ENCODE data around the gene FKBP1B. TPM values are rescaled to one million over a fixed set of nuclear protein-coding genes. Genes with fewer than 3 reads are reported as not detected.
A peak's percentile ranks its signal among the peaks of the same experiment; 100 is the strongest.

The FKBP1B gene
- total RNA-seq, 1 experiment from 2014 or later: 58.6 TPM

DNA sequence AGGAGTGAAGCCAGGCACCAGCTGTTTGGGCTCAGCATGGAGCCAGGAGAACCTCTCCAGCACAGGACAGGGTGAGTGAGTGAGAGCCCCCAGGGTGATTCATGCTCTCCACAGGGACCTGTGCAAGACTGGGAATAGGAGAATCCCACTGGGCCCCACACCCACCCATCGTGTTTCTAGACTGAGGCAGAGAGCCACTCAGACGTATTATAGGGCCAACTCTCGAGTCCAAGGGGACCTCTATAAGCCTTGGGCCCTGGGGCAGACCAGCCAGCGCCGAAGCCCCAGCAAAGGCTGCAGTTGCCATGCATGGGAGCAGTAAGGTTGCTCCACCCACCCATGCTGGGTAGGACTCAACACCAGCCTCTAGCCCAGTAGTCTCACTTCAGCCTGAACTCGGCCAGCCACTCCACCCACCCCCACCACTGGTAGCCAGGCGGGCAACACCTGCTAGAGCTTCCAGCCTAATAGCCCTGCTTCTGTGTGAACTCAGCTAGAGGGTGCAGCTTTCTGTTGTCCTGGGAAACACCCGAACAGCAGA, 54.6 kb downstream of the FKBP1B start:
- ATAC-seq: peak; percentile 22
- H3K36me3 Mint-ChIP-seq: peaks cover 9% of the 10 kb centered on the region
- peaks cover 18% of the 10 kb centered on the region for H3K27me3 Mint-ChIP-seq (ENCODE audit: low read depth)
- no peak overlapping the region for H3K4me3 Mint-ChIP-seq
- no peak for DNase-seq (ENCODE audit: low spot score)
- H3K9me3 Mint-ChIP-seq: peaks cover 34% of the 10 kb centered on the region
- TF ChIP-seq GRHL2 (CRISPR knock-in tag; IDR thresholded peaks at IDR 0.05; ENCODE audit: insufficient replicate concordance, severe bottlenecking): no peak
- TF ChIP-seq ZNF317 (CRISPR knock-in tag; IDR thresholded peaks at IDR 0.05; ENCODE audit: borderline replicate concordance, low read depth): no peak
- TF ChIP-seq, protein P1, sequence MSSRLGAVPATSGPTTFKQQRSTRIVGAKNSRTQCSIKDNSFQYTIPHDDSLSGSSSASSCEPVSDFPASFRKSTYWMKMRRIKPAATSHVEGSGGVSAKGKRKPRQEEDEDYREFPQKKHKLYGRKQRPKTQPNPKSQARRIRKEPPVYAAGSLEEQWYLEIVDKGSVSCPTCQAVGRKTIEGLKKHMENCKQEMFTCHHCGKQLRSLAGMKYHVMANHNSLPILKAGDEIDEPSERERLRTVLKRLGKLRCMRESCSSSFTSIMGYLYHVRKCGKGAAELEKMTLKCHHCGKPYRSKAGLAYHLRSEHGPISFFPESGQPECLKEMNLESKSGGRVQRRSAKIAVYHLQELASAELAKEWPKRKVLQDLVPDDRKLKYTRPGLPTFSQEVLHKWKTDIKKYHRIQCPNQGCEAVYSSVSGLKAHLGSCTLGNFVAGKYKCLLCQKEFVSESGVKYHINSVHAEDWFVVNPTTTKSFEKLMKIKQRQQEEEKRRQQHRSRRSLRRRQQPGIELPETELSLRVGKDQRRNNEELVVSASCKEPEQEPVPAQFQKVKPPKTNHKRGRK (CRISPR knock-in tag; IDR thresholded peaks at IDR 0.05; ENCODE audit: borderline replicate concordance): no peak
- TF ChIP-seq RORB (CRISPR knock-in tag; IDR thresholded peaks at IDR 0.05): no peak
- no peak for TF ChIP-seq ETV6 (CRISPR knock-in tag; IDR thresholded peaks at IDR 0.05)
- no peak for TF ChIP-seq OVOL2 (CRISPR knock-in tag; IDR thresholded peaks at IDR 0.05; ENCODE audit: borderline replicate concordance)
- TF ChIP-seq, protein P2, sequence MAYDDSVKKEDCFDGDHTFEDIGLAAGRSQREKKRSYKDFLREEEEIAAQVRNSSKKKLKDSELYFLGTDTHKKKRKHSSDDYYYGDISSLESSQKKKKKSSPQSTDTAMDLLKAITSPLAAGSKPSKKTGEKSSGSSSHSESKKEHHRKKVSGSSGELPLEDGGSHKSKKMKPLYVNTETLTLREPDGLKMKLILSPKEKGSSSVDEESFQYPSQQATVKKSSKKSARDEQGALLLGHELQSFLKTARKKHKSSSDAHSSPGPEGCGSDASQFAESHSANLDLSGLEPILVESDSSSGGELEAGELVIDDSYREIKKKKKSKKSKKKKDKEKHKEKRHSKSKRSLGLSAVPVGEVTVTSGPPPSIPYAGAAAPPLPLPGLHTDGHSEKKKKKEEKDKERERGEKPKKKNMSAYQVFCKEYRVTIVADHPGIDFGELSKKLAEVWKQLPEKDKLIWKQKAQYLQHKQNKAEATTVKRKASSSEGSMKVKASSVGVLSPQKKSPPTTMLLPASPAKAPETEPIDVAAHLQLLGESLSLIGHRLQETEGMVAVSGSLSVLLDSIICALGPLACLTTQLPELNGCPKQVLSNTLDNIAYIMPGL (CRISPR knock-in tag; IDR thresholded peaks at IDR 0.05): no peak
- no peak for TF ChIP-seq SMAD3 (CRISPR knock-in tag; IDR thresholded peaks at IDR 0.05; ENCODE audit: borderline replicate concordance)
- no peak for TF ChIP-seq TEAD4 (CRISPR knock-in tag; IDR thresholded peaks at IDR 0.05)
- no peak for TF ChIP-seq ESRRA (CRISPR knock-in tag; IDR thresholded peaks at IDR 0.05; ENCODE audit: borderline replicate concordance)
- ChIA-PET CTCF (interaction anchor here (0.9 to 1.1 kb wide), 2 partner anchors 20 to 60 kb away, joined by 3 read pairs; no protein-coding TSS in a partner anchor), POLR2A (no interaction called here)
- H3K4me1 Mint-ChIP-seq: 0 out of 2 replicates have a peak, but pooled peaks cover 4% of the 10 kb centered on the region
- no peak overlapping the region for H3K27ac Mint-ChIP-seq

DNA sequence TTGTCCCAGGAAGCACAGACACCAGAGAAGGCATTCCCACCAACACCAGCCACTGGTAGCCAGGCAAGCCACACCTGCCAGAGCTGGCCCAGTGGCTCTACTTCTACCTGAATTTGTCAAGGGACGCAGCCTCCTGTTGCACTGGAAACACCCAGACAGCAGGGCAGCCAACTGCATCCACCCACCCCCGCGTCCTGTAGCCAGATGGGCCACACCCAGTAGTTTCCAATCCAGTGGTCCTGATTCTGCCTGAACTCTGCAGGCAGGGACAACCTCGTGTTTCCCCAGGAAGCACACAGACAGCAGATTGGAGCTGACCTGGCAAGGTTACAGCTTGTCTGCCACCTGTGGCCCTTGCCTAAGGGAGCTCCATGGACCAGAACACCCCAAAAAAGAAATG, 55.4 kb downstream of the FKBP1B start:
- Mint-ChIP-seq H3K9me3 (peaks cover 42% of the 10 kb centered on the region), H3K4me1 (0 out of 2 replicates have a peak, but pooled peaks cover 4% of the 10 kb centered on the region), H3K27me3 (ENCODE audit: low read depth) (peaks cover 18% of the 10 kb centered on the region), H3K36me3 (peaks cover 9% of the 10 kb centered on the region), H3K4me3 (no peak overlapping the region), H3K27ac (no peak overlapping the region)
- no peak for ATAC-seq
- no peak for TF ChIP-seq CREM (CRISPR knock-in tag; IDR thresholded peaks at IDR 0.05)
- TF ChIP-seq, protein P3, sequence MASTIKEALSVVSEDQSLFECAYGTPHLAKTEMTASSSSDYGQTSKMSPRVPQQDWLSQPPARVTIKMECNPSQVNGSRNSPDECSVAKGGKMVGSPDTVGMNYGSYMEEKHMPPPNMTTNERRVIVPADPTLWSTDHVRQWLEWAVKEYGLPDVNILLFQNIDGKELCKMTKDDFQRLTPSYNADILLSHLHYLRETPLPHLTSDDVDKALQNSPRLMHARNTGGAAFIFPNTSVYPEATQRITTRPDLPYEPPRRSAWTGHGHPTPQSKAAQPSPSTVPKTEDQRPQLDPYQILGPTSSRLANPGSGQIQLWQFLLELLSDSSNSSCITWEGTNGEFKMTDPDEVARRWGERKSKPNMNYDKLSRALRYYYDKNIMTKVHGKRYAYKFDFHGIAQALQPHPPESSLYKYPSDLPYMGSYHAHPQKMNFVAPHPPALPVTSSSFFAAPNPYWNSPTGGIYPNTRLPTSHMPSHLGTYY (CRISPR knock-in tag; IDR thresholded peaks at IDR 0.05): no peak
- TF ChIP-seq RORB (CRISPR knock-in tag; IDR thresholded peaks at IDR 0.05): no peak
- no peak for TF ChIP-seq SP1 (CRISPR knock-in tag; conservative IDR thresholded peaks at IDR 0.05)
- TF ChIP-seq TCF7 (CRISPR knock-in tag; IDR thresholded peaks at IDR 0.05; ENCODE audit: low read depth): no peak
- no peak for DNase-seq (ENCODE audit: low spot score)
- CTCF ChIA-PET: interaction anchor here (0.9 kb wide), 1 partner anchor 21 kb away, joined by 3 read pairs; no protein-coding TSS in a partner anchor
- POLR2A ChIA-PET: no interaction called here

DNA sequence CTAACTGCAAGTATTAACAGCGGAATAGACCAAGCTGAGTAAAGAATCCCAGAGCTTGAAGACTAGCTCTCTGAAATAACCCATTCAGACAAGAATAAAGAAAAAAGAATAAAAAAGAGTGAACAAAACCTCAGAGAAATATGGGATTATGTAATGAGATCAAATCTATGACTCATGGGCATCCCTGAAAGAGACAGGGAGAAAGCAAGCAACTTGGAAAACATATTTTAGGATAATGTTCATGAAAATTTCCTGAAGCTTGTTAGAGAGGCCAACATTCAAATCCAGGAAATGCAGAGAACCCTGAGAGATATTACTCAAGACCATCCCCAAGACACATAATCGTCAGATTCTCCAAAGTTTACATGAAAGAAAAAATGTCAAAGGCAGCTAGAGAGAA, 56.3 kb downstream of the FKBP1B start:
- peaks cover 40% of the 10 kb centered on the region for H3K9me3 Mint-ChIP-seq
- H3K4me1 Mint-ChIP-seq: 0 out of 2 replicates have a peak, but pooled peaks cover 4% of the 10 kb centered on the region
- ATAC-seq (no peak), DNase-seq (ENCODE audit: low spot score) (no peak)
- peaks cover 9% of the 10 kb centered on the region for H3K36me3 Mint-ChIP-seq
- H3K27ac Mint-ChIP-seq: no peak overlapping the region
- no peak overlapping the region for H3K4me3 Mint-ChIP-seq
- ChIA-PET POLR2A (interaction anchor here (1.3 kb wide), 1 partner anchor 22 kb away, joined by 8 read pairs; the partner anchor contains the start of gene TP53I3), CTCF (interaction anchor here (1.6 kb wide), 1 partner anchor 22 kb away, joined by 8 read pairs; no protein-coding TSS in a partner anchor)
- peaks cover 18% of the 10 kb centered on the region for H3K27me3 Mint-ChIP-seq (ENCODE audit: low read depth)
- TF ChIP-seq, protein P4, sequence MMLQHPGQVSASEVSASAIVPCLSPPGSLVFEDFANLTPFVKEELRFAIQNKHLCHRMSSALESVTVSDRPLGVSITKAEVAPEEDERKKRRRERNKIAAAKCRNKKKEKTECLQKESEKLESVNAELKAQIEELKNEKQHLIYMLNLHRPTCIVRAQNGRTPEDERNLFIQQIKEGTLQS (CRISPR knock-in tag; conservative IDR thresholded peaks at IDR 0.05): no peak
- TF ChIP-seq RORB (CRISPR knock-in tag; IDR thresholded peaks at IDR 0.05): no peak
- TF ChIP-seq, protein P2 (CRISPR knock-in tag; IDR thresholded peaks at IDR 0.05): no peak
- TF ChIP-seq, protein P5, sequence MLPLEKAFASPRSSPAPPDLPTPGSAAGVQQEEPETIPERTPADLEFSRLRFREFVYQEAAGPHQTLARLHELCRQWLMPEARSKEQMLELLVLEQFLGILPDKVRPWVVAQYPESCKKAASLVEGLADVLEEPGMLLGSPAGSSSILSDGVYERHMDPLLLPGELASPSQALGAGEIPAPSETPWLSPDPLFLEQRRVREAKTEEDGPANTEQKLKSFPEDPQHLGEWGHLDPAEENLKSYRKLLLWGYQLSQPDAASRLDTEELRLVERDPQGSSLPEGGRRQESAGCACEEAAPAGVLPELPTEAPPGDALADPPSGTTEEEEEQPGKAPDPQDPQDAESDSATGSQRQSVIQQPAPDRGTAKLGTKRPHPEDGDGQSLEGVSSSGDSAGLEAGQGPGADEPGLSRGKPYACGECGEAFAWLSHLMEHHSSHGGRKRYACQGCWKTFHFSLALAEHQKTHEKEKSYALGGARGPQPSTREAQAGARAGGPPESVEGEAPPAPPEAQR (CRISPR knock-in tag; IDR thresholded peaks at IDR 0.05): no peak
- TF ChIP-seq, protein P6, sequence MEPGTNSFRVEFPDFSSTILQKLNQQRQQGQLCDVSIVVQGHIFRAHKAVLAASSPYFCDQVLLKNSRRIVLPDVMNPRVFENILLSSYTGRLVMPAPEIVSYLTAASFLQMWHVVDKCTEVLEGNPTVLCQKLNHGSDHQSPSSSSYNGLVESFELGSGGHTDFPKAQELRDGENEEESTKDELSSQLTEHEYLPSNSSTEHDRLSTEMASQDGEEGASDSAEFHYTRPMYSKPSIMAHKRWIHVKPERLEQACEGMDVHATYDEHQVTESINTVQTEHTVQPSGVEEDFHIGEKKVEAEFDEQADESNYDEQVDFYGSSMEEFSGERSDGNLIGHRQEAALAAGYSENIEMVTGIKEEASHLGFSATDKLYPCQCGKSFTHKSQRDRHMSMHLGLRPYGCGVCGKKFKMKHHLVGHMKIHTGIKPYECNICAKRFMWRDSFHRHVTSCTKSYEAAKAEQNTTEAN (CRISPR knock-in tag; IDR thresholded peaks at IDR 0.05): no peak
- TF ChIP-seq ATF1 (CRISPR knock-in tag; IDR thresholded peaks at IDR 0.05): no peak
- TF ChIP-seq ZNF671 (CRISPR knock-in tag; IDR thresholded peaks at IDR 0.05): no peak
- no peak for TF ChIP-seq GTF2I (CRISPR knock-in tag; conservative IDR thresholded peaks at IDR 0.05)
- no peak for TF ChIP-seq ZNF219 (CRISPR knock-in tag; IDR thresholded peaks at IDR 0.05; ENCODE audit: borderline replicate concordance)
- no peak for TF ChIP-seq ELF4 (CRISPR knock-in tag; IDR thresholded peaks at IDR 0.05; ENCODE audit: low read depth)
